ENCODE results near the gene ANKRD16. TPM values are rescaled to one million over a fixed set of nuclear protein-coding genes. Genes with fewer than 3 reads are reported as not detected.
"Not testable (repeated sequence)": the region's sequence is repeated elsewhere in the genome, so short reads cannot be mapped to it uniquely, and the experiment has no call there.

Gene ANKRD16
- total and polyA plus RNA-seq, 9 donors = 6.6 to 15.3 (median 9.6) TPM

DNA sequence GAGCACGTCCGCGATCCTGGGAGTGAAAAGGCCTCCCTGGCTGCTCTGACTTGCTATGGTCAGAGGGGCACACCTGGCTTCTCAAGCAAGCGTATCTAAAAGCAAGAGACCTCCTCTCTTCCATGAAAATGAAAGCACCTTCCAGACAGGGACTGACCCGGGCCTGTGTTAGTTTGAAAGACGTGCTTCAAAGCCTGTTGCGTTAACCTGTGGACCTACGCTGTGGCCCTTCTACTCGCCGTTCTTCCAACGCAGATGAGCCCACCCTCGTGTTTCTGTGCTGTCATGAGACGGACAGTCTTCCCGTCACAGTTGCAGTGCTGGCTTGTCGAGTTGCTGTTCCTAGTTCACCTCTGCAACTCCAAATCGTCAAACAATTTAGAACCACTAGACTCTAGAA is 61.0 kb downstream of the ANKRD16 start:
- Histone ChIP-seq H3K9me3 (no peaks in the 10 kb centered on the region), H3K4me1 (ENCODE audit: insufficient read depth) (no peaks in the 10 kb centered on the region), H3K4me3 (no peak overlapping the region), H3K27me3 (no peaks in the 10 kb centered on the region), H3K27ac (no peak overlapping the region), H3K36me3 (no peaks in the 10 kb centered on the region)
- no peak for DNase-seq
- WGBS, 3 donors = 92 to 93% (median 93%) methylated on average over 16 of the region's 16 CpGs
- intact Hi-C loops (cut with DNase I) = no loop called here
- TF ChIP-seq EP300 (IDR thresholded peaks at IDR 0.05) (no peak), POLR2A (IDR thresholded peaks at IDR 0.05) (no peak)
- TF ChIP-seq, protein P1, sequence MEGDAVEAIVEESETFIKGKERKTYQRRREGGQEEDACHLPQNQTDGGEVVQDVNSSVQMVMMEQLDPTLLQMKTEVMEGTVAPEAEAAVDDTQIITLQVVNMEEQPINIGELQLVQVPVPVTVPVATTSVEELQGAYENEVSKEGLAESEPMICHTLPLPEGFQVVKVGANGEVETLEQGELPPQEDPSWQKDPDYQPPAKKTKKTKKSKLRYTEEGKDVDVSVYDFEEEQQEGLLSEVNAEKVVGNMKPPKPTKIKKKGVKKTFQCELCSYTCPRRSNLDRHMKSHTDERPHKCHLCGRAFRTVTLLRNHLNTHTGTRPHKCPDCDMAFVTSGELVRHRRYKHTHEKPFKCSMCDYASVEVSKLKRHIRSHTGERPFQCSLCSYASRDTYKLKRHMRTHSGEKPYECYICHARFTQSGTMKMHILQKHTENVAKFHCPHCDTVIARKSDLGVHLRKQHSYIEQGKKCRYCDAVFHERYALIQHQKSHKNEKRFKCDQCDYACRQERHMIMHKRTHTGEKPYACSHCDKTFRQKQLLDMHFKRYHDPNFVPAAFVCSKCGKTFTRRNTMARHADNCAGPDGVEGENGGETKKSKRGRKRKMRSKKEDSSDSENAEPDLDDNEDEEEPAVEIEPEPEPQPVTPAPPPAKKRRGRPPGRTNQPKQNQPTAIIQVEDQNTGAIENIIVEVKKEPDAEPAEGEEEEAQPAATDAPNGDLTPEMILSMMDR (IDR thresholded peaks at IDR 0.05) = no peak

DNA sequence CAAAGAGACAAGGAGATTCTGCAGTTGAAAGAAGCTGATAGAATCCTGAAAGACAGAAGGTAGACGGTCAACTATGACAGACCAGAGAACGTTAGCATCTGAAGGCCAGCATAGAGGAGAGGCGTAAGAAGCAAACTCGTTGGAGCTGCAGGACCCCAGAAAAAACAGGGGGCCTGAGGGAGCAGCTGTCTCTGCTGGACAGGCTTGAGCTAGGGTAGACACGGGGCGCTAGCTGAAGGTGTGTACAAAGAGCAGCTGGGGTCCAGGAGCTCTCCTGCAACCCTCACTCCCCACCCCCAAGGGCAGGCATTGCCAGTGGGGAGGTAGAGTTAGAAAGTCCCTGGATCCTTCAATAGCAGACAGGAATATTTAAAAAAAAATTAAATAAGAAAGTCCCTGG is 61.9 kb downstream of the ANKRD16 start:
- DNase-seq = no peak
- H3K4me1 ChIP-seq (ENCODE audit: insufficient read depth) = no peaks in the 10 kb centered on the region
- intact Hi-C loops (cut with DNase I) = no loop called here
- no peak overlapping the region for H3K4me3 ChIP-seq
- no peak for TF ChIP-seq EP300 (IDR thresholded peaks at IDR 0.05)
- no peak for TF ChIP-seq POLR2A (IDR thresholded peaks at IDR 0.05)
- TF ChIP-seq, protein P1 (IDR thresholded peaks at IDR 0.05) = no peak
- WGBS, 3 donors = 78 to 82% (median 82%) methylated on average over 6 of the region's 6 CpGs
- H3K27me3 ChIP-seq = no peaks in the 10 kb centered on the region
- H3K9me3 ChIP-seq = no peaks in the 10 kb centered on the region
- H3K27ac ChIP-seq = no peak overlapping the region
- no peaks in the 10 kb centered on the region for H3K36me3 ChIP-seq

DNA sequence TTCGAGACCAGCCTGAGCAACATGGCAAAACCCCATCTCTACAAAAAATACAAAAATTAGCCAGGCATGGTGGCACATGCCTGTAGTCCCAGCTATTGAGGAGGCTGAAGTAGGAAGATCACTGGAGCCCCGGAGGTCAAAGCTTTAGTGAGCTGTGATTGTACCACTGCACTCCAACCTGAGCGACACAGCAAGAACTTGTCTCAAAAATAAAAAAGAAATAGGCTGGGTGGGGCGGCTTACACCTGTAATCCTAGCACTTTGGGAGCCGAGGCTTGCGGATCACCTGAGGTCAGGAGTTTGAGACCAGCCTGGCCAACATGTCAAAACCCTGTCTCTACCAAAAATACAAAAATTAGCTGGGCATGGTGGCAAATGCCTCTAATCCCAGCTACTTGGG is 63.2 kb downstream of the ANKRD16 start:
- H3K36me3 ChIP-seq; intact Hi-C loops (cut with DNase I); DNase-seq; H3K4me1 ChIP-seq (ENCODE audit: insufficient read depth); H3K27me3 ChIP-seq; H3K9me3 ChIP-seq; H3K4me3 ChIP-seq; H3K27ac ChIP-seq: not testable (repeated sequence)
- 93 to 95% (median 94%) methylated on average over 6 of the region's 6 CpGs for WGBS, 3 donors

DNA sequence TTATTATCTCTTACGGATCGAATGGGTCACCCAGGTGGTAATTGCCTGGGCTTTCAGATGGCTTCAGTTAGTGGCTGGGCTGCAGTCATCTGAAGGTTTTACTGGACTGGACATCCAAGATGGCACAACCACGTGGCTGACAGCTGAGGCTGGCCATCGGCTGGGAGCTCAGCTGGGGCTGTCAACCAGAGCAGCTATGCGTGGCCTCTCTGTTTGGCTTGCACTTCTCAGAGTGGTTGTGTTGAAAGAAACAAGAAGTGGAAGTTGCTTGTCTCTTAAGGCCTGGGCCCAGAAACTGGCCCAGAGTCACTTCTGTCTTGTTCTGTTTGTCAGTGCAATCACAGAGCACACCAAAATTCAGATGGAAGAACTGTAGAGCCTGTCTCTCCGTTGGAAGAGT is 70.8 kb downstream of the ANKRD16 start:
- Histone ChIP-seq H3K36me3 (no peaks in the 10 kb centered on the region), H3K9me3 (no peaks in the 10 kb centered on the region), H3K4me3 (no peak overlapping the region), H3K27ac (no peak overlapping the region), H3K4me1 (ENCODE audit: insufficient read depth) (peaks cover 3% of the 10 kb centered on the region), H3K27me3 (no peaks in the 10 kb centered on the region)
- DNase-seq = no peak
- intact Hi-C loops (cut with DNase I) = loop anchor here in 1 of 4 donors (10.0 kb wide), 1 partner anchor 134 kb away; the partner anchor contains the start of gene TASOR2
- WGBS, 3 donors = 87 to 90% (median 88%) methylated on average over 6 of the region's 6 CpGs
- TF ChIP-seq POLR2A (IDR thresholded peaks at IDR 0.05) = no peak

DNA sequence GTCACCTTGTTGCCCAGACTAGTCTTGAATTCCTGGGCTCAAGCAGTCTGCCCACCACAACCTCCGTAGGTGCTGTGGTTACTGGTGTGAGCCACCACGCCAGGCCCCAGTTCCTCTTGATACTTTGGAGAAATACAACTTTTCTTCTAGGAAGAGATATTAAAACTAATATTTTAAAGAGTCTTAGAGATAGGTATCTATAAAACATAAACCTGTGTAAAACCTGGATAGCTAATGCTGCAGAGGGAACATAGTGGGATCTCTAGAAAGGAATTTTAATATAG is 71.7 kb downstream of the ANKRD16 start:
- Histone ChIP-seq H3K9me3 (no peaks in the 10 kb centered on the region), H3K27ac (no peak overlapping the region), H3K36me3 (no peaks in the 10 kb centered on the region), H3K27me3 (no peaks in the 10 kb centered on the region), H3K4me3 (no peak overlapping the region), H3K4me1 (ENCODE audit: insufficient read depth) (peaks cover 3% of the 10 kb centered on the region)
- no peak for DNase-seq
- TF ChIP-seq POLR2A (IDR thresholded peaks at IDR 0.05) (no peak), EP300 (IDR thresholded peaks at IDR 0.05) (no peak)
- TF ChIP-seq, protein P1 (IDR thresholded peaks at IDR 0.05) = no peak
- intact Hi-C loops (cut with DNase I) = loop anchor here in 1 of 4 donors (10.0 kb wide), 1 partner anchor 133 kb away; the partner anchor contains the start of gene TASOR2
- 95 to 98% (median 97%) methylated on average over 2 of the region's 2 CpGs for WGBS, 3 donors
